CD14-positive monocyte (primary cell): Measurements from ENCODE around the gene AREL1. TPM values are rescaled to one million over a fixed set of nuclear protein-coding genes. Genes with fewer than 3 reads are reported as not detected.
"Not testable (repeated sequence)": the region's sequence is repeated elsewhere in the genome, so short reads cannot be mapped to it uniquely, and the experiment has no call there.

ENCODE experiments used
- DNase-seq, 3 donors: peaks; one replicate each; pipeline ENCODE4 v3.0.0-alpha.2; 2011 to 2022
- H2AFZ ChIP-seq: 2 replicates; pipeline ENCODE4 v1.6.0; 2012; ENCODE audit warnings: mild to moderate bottlenecking, low read depth, low read length, inconsistent platforms; ENCODE audit not compliant: insufficient read depth, poor library complexity, severe bottlenecking
- H3K27ac ChIP-seq, 2 donors: 1 replicate in 1 of 2; 2 replicates in 1 of 2; pipeline ENCODE4 v1.5.1; 2012 to 2013; ENCODE audit warnings: low read length in 2 of 2, control low read depth in 1 of 2, inconsistent platforms in 1 of 2, low read depth in 1 of 2, mild to moderate bottlenecking in 1 of 2
- H3K27me3 ChIP-seq, 2 donors: one replicate each; pipeline versions ENCODE4 v1.6.0 to v1.6.1; 2011 to 2013; ENCODE audit warnings: low read length in 2 of 2; ENCODE audit not compliant: control insufficient read depth in 2 of 2, insufficient read depth in 2 of 2
- H3K36me3 ChIP-seq, 2 donors: replicated peaks in 1 of 2; 1 replicate in 1 of 2; 2 replicates in 1 of 2; pipeline versions ENCODE4 v1.5.1 to v1.6.1; 2012 to 2013; ENCODE audit warnings: low read length in 2 of 2, control low read depth in 1 of 2, inconsistent platforms in 1 of 2, mild to moderate bottlenecking in 1 of 2; ENCODE audit not compliant: insufficient read depth in 2 of 2, control insufficient read depth in 1 of 2
- H3K4me1 ChIP-seq, 2 donors: 1 replicate in 1 of 2; 2 replicates in 1 of 2; pipeline versions ENCODE4 v1.5.1 to v1.6.1; 2012 to 2013; ENCODE audit warnings: low read length in 2 of 2, control low read depth in 1 of 2, inconsistent platforms in 1 of 2, mild to moderate bottlenecking in 1 of 2, moderate library complexity in 1 of 2; ENCODE audit not compliant: insufficient read depth in 2 of 2, control insufficient read depth in 1 of 2
- H3K4me2 ChIP-seq: replicated peaks from 2 replicates; pipeline ENCODE3; 2012; ENCODE audit warnings: low read length, moderate library complexity, mild to moderate bottlenecking; ENCODE audit not compliant: poor library complexity, severe bottlenecking; ENCODE audit errors: extremely low read depth
- H3K4me3 ChIP-seq, 3 experiments: fragments of 200-600 bp in 1 of 3; sonication (generic) in 1 of 3; replicated peaks in 1 of 3; 1 replicate in 2 of 3; 2 replicates in 1 of 3; pipeline ENCODE4 v1.5.1; 2011 to 2013; ENCODE audit warnings: low read length in 3 of 3, mild to moderate bottlenecking in 3 of 3, control low read depth in 2 of 3, low read depth in 2 of 3, inconsistent platforms in 1 of 3, moderate library complexity in 1 of 3
- H3K79me2 ChIP-seq: 2 replicates; pipeline ENCODE4 v1.6.0; 2012; ENCODE audit warnings: mild to moderate bottlenecking, control low read depth, inconsistent platforms, low read length, moderate library complexity; ENCODE audit not compliant: insufficient read depth
- H3K9ac ChIP-seq: 2 replicates; pipeline ENCODE4 v1.6.0; 2017; ENCODE audit warnings: low read length, mild to moderate bottlenecking; ENCODE audit not compliant: insufficient read depth, poor library complexity, severe bottlenecking
- H3K9me3 ChIP-seq, 2 donors: replicated peaks in 1 of 2; 1 replicate in 1 of 2; 2 replicates in 1 of 2; pipeline versions ENCODE4 v1.5.1 to v1.6.1; 2012 to 2013; ENCODE audit warnings: low read length in 2 of 2, control low read depth in 1 of 2; ENCODE audit not compliant: control insufficient read depth in 1 of 2, insufficient read depth in 1 of 2
- H4K20me1 ChIP-seq: 2 replicates; pipeline ENCODE4 v1.6.0; 2012; ENCODE audit warnings: mild to moderate bottlenecking, low read length, control low read depth, moderate library complexity; ENCODE audit not compliant: insufficient read depth
- H3K27ac Mint-ChIP-seq, 7 donors: one replicate each; pipeline ENCODE4 v1.8.0; 2020; ENCODE audit warnings: mild to moderate bottlenecking in 7 of 7, mixed read lengths in 7 of 7, moderate library complexity in 6 of 7, inconsistent platforms in 2 of 7
- H3K27me3 Mint-ChIP-seq, 3 donors: one replicate each; pipeline ENCODE4 v1.8.0; 2021 to 2022; ENCODE audit warnings: low read depth in 3 of 3, mild to moderate bottlenecking in 3 of 3, mixed read lengths in 3 of 3, moderate library complexity in 3 of 3, inconsistent platforms in 1 of 3
- H3K36me3 Mint-ChIP-seq, 2 donors: one replicate each; pipeline ENCODE4 v1.8.0; 2020; ENCODE audit warnings: mixed read lengths in 2 of 2, inconsistent platforms in 1 of 2, mild to moderate bottlenecking in 1 of 2
- H3K4me1 Mint-ChIP-seq: one replicate; pipeline ENCODE4 v1.8.0; 2020; ENCODE audit warnings: mild to moderate bottlenecking, mixed read lengths
- H3K4me3 Mint-ChIP-seq, 2 donors: one replicate each; pipeline ENCODE4 v1.8.0; 2020; ENCODE audit warnings: mild to moderate bottlenecking in 2 of 2, mixed read lengths in 2 of 2, moderate library complexity in 1 of 2
- H3K9me3 Mint-ChIP-seq, 7 donors: one replicate each; pipeline ENCODE4 v1.8.0; 2020 to 2022; ENCODE audit warnings: mixed read lengths in 7 of 7, mild to moderate bottlenecking in 6 of 7, moderate library complexity in 6 of 7, inconsistent platforms in 2 of 7
- WGBS: methylation state at CpG from one replicate; pipeline ENCODE4 v1.1.5; 2013; ENCODE audit warnings: missing lambda C conversion rate; ENCODE audit not compliant: insufficient coverage; 5-methylcytosine and 5-hydroxymethylcytosine counted together
- intact Hi-C, 2 donors: fragments of 100-400 bp; cut with micrococcal nuclease; formaldehyde crosslinking; loops; one replicate each; pipeline versions ENCODE4 v1.15.0 to v1.15.1; 2023
- polyA minus RNA-seq: library from RNA; depleted of rRNA, polyadenylated mRNA; stranded (reverse); fragments of >200 nt; gene quantifications from 2 replicates; pipeline ENCODE4 v1.2.3, GENCODE V29; 2012
- polyA plus RNA-seq, 3 donors: library from polyadenylated mRNA; depleted of rRNA in 1 of 3; unstranded in 2 of 3; stranded (reverse) in 1 of 3; fragments of 300-500 nt in 2 of 3; fragments of >200 nt in 1 of 3; fragmentation: Illumina TruSeq in 2 of 3; gene quantifications; 1 replicate in 2 of 3; 2 replicates in 1 of 3; pipeline ENCODE4 v1.2.3, GENCODE V29; 2012 to 2021
- total RNA-seq, 12 experiments: library from RNA in 1 of 12; stranded (reverse) in 1 of 12; fragments of 120-200 nt in 1 of 12; gene quantifications; one replicate each; pipeline ENCODE4 v1.2.4 and lab custom pipeline; 2013 to 2026; ENCODE audit warnings: mixed read lengths in 6 of 12, inconsistent platforms in 1 of 12
- TF ChIP-seq, protein P1 (sequence below): fragments of 200-600 bp; IDR thresholded peaks from one replicate; pipeline ENCODE4 v1.8.0; 2022; ENCODE audit warnings: antibody characterized with exemption, mild to moderate bottlenecking

AREL1 gene, protein sequence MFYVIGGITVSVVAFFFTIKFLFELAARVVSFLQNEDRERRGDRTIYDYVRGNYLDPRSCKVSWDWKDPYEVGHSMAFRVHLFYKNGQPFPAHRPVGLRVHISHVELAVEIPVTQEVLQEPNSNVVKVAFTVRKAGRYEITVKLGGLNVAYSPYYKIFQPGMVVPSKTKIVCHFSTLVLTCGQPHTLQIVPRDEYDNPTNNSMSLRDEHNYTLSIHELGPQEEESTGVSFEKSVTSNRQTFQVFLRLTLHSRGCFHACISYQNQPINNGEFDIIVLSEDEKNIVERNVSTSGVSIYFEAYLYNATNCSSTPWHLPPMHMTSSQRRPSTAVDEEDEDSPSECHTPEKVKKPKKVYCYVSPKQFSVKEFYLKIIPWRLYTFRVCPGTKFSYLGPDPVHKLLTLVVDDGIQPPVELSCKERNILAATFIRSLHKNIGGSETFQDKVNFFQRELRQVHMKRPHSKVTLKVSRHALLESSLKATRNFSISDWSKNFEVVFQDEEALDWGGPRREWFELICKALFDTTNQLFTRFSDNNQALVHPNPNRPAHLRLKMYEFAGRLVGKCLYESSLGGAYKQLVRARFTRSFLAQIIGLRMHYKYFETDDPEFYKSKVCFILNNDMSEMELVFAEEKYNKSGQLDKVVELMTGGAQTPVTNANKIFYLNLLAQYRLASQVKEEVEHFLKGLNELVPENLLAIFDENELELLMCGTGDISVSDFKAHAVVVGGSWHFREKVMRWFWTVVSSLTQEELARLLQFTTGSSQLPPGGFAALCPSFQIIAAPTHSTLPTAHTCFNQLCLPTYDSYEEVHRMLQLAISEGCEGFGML
- 24.7 TPM for total RNA-seq (2013)
- polyA plus RNA-seq (10 to 100 TPM; 12.5 to 23.3 (median 20.0) TPM), polyA minus RNA-seq (29.1 and 33.8 TPM in 2 replicates), total RNA-seq (lab: John Stamatoyannopoulos, UW) (53.5 to 107 (median 91.5) reads per million in 11 experiments)

DNA sequence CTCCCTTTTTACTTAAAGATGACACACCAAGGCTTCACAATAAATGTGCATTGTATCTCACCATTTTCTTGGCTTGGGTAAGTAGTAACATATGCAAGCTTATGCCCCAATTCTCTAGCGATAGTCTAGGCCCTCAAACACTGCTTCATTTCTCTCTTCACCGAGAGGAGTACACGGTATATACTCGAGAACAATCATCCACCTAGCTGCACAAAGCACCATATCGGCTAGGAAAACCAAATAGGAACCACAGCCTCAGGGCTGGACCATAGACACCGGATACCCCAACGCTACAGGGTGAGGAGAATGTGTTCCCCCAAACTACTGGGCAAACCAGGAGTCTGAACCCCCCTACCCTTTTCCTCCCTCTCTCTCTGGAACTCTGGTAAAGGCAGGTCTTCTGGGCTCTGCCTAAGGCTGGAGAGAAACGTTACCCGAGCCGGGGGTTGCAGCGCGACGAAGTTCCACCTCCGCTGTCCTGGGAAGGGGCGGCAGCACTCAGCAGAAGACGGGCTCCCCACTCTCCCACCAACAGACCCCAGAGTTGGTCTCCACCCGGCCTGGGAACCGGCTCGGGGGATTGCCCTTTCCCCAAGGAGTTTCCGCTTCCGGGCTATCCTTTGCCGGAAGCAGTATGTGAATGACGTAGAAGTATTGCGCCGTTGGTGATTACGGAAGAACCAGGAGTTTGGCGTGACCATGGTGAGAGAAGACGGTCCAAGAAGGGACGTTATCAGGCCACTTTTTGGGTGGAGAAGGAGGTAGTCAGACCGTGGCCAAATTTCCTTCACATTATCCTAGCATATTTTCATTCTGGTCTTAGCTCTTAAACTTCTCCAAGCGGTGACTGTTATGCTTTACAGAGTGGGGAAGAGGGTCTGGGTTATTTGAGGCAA, at the start of gene AREL1, which contains the start of gene FCF1:
AREL1 (minus strand) TSS at position 582 of the 896 bp plus-strand sequence. CDS start 27,465 bp downstream, outside the sequence.
FCF1 (plus strand) TSS at position 646 of the 896 bp plus-strand sequence; CDS start at position 700, 54 bp downstream.
- intact Hi-C loops, result loop anchor here (2.0 to 10.0 kb wide), 4 partner anchors 52 to 100 kb away; partner anchors contain the start of genes LTBP2 (in 1 of the 2) and YLPM1 (in 1 of the 2)
- H3K9me3 Mint-ChIP-seq, result no peaks in the 10 kb centered on the region
- peak; percentile 91 to 96 (median 94) for DNase-seq
- H3K4me1 ChIP-seq, result peaks cover 19 to 27% of the 10 kb centered on the region in 2 donors
- TF ChIP-seq, protein P1, sequence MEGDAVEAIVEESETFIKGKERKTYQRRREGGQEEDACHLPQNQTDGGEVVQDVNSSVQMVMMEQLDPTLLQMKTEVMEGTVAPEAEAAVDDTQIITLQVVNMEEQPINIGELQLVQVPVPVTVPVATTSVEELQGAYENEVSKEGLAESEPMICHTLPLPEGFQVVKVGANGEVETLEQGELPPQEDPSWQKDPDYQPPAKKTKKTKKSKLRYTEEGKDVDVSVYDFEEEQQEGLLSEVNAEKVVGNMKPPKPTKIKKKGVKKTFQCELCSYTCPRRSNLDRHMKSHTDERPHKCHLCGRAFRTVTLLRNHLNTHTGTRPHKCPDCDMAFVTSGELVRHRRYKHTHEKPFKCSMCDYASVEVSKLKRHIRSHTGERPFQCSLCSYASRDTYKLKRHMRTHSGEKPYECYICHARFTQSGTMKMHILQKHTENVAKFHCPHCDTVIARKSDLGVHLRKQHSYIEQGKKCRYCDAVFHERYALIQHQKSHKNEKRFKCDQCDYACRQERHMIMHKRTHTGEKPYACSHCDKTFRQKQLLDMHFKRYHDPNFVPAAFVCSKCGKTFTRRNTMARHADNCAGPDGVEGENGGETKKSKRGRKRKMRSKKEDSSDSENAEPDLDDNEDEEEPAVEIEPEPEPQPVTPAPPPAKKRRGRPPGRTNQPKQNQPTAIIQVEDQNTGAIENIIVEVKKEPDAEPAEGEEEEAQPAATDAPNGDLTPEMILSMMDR, result no peak
- H3K9ac ChIP-seq, result peak within 1 kb of the TSS; percentile 90
- peaks cover 23 to 25% of the 10 kb centered on the region in 2 donors for H3K36me3 Mint-ChIP-seq
- peak within 1 kb of the TSS; percentile 97 to 100 (median 98) for H3K27ac Mint-ChIP-seq
- peaks cover 65% of the 10 kb centered on the region for H3K79me2 ChIP-seq
- H3K4me2 ChIP-seq, result peak within 1 kb of the TSS; percentile 83
- H4K20me1 ChIP-seq, result peaks cover 26% of the 10 kb centered on the region
- peak within 1 kb of the TSS; percentile 92 to 95 (median 94) for H3K4me3 ChIP-seq
- WGBS, result 2% methylated on average over 20 of the region's 31 CpGs
- peak within 1 kb of the TSS; percentile 83 for H2AFZ ChIP-seq
- no peaks in the 10 kb centered on the region for H3K27me3 ChIP-seq
- H3K27me3 Mint-ChIP-seq, result peaks cover 0 to 2% (median 0%) of the 10 kb centered on the region in 3 donors
- peak within 1 kb of the TSS; percentile 78 to 97 for H3K27ac ChIP-seq
- peak within 1 kb of the TSS; percentile 92 to 97 for H3K4me3 Mint-ChIP-seq
- H3K9me3 ChIP-seq, result no peaks in the 10 kb centered on the region
- peaks cover 25 to 26% of the 10 kb centered on the region in 2 donors for H3K36me3 ChIP-seq
- peaks cover 31% of the 10 kb centered on the region for H3K4me1 Mint-ChIP-seq

DNA sequence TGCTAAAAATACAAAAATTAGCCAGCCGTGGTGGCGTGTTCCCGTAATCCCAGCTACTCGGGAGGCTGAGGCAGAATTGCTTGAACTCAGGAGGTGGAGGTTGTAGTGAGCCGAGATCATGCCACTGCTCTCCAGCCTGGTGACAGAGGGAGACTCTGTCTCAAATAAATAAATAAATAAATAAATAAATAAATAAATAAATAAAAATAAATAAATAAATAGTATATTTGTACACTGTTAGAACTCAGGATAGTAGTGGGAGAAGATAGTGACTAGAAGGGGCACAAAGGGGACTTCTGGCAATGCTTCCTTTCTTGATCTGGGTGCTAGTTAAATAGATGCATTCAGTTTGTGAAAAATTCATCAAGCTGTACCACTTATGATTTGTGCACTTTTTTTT, 45.6 kb upstream of the AREL1 start:
- H3K79me2 ChIP-seq, result not testable (repeated sequence)
- 100% methylated on average over 2 of the region's 5 CpGs for WGBS

More for the DNA sequence above, 45.6 kb upstream of the AREL1 start:
- H3K9ac ChIP-seq, H3K36me3 ChIP-seq, H3K9me3 ChIP-seq, H3K27me3 ChIP-seq, intact Hi-C loops, H3K4me2 ChIP-seq, H3K4me3 ChIP-seq, H3K27ac Mint-ChIP-seq, H3K4me1 ChIP-seq, H3K9me3 Mint-ChIP-seq, H4K20me1 ChIP-seq, DNase-seq, H2AFZ ChIP-seq, H3K27ac ChIP-seq, H3K4me3 Mint-ChIP-seq, H3K4me1 Mint-ChIP-seq, H3K36me3 Mint-ChIP-seq, H3K27me3 Mint-ChIP-seq: not testable (repeated sequence)
